Neural cell (in vitro differentiated cells): ENCODE data around the gene SIX4.

Experiments
- EP300 ChIP-seq: fragments of 450-650 bp; conservative IDR thresholded peaks from 2 replicates; pipeline ENCODE4 v1.6.1; 2014; ENCODE audit warnings: antibody characterized with exemption, mild to moderate bottlenecking, moderate library complexity; ENCODE audit not compliant: poor library complexity, severe bottlenecking
- EZH2 ChIP-seq: fragments of 200-600, 300-800 bp; shearing (Covaris generic), sonication (generic); IDR thresholded peaks from 2 replicates; pipeline ENCODE4 v1.6.1; 2014; ENCODE audit warnings: antibody characterized with exemption, low read length, borderline replicate concordance, mild to moderate bottlenecking; ENCODE audit not compliant: insufficient read depth, poor library complexity, severe bottlenecking
- MXI1 ChIP-seq: fragments of 450-650 bp; conservative IDR thresholded peaks from 2 replicates; pipeline ENCODE4 v1.6.1; 2014; ENCODE audit warnings: antibody characterized with exemption, mild to moderate bottlenecking; ENCODE audit not compliant: poor library complexity, severe bottlenecking
- POLR2AphosphoS5 ChIP-seq: IDR thresholded peaks from 2 replicates; pipeline ENCODE4 v1.6.1; 2012
- RAD21 ChIP-seq: fragments of 450-650 bp; conservative IDR thresholded peaks from 2 replicates; pipeline ENCODE4 v1.6.1; 2014; ENCODE audit warnings: antibody characterized with exemption, mild to moderate bottlenecking, moderate library complexity
- REST ChIP-seq: IDR thresholded peaks from 2 replicates; pipeline ENCODE4 v1.6.1; 2012; ENCODE audit warnings: borderline replicate concordance
- SMC3 ChIP-seq: fragments of 450-650 bp; conservative IDR thresholded peaks from 2 replicates; pipeline ENCODE4 v1.6.1; 2014; ENCODE audit warnings: antibody characterized with exemption, mild to moderate bottlenecking, moderate library complexity; ENCODE audit not compliant: poor library complexity
- TAF1 ChIP-seq: IDR thresholded peaks from 2 replicates; pipeline ENCODE4 v1.6.1; 2012; ENCODE audit warnings: low read depth
- TF ChIP-seq, protein P1 (sequence below): fragments of 450-650 bp; IDR thresholded peaks from 2 replicates; pipeline ENCODE4 v1.5.1; 2014; ENCODE audit warnings: antibody characterized with exemption, mild to moderate bottlenecking, moderate library complexity; ENCODE audit not compliant: poor library complexity, severe bottlenecking

DNA sequence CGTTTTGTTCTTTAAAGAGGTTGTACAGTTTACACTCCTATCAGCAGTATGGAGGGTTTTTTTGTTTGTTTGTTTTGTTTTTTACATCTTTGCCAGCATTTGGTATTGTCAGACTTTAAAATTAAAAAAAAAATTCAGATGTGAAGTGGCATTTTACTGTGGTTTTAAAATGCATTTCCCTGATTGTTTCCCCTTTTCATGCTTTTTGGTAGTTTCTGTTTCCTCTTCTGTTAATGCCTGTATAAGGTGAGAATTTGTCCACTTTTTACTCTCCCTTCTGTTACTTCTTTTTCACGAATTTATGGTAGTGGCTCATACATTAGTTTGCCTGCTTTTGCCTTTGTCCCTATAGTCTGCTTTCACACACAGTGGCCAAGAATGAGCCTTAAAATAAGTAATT, 47.0 kb upstream of the SIX4 start:
- TF ChIP-seq, protein P1, sequence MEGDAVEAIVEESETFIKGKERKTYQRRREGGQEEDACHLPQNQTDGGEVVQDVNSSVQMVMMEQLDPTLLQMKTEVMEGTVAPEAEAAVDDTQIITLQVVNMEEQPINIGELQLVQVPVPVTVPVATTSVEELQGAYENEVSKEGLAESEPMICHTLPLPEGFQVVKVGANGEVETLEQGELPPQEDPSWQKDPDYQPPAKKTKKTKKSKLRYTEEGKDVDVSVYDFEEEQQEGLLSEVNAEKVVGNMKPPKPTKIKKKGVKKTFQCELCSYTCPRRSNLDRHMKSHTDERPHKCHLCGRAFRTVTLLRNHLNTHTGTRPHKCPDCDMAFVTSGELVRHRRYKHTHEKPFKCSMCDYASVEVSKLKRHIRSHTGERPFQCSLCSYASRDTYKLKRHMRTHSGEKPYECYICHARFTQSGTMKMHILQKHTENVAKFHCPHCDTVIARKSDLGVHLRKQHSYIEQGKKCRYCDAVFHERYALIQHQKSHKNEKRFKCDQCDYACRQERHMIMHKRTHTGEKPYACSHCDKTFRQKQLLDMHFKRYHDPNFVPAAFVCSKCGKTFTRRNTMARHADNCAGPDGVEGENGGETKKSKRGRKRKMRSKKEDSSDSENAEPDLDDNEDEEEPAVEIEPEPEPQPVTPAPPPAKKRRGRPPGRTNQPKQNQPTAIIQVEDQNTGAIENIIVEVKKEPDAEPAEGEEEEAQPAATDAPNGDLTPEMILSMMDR: no peak
- no peak for TF ChIP-seq TAF1
- TF ChIP-seq RAD21: no peak
- no peak for TF ChIP-seq SMC3
- no peak for TF ChIP-seq EZH2
- no peak for TF ChIP-seq EP300
- TF ChIP-seq REST: no peak
- TF ChIP-seq POLR2AphosphoS5: no peak
- no peak for TF ChIP-seq MXI1
